GM18505 (cell line): Measurements from ENCODE around the gene MICAL3.
"Not testable (repeated sequence)": the region's sequence is repeated elsewhere in the genome, so short reads cannot be mapped to it uniquely, and the experiment has no call there.

Experiments used
- ATAC-seq: cut with Tn5 transposase; IDR thresholded peaks from one replicate; pipeline ENCODE4 v1.9.1; 2021; ENCODE audit not compliant: unreplicated experiment
- POLR2A ChIP-seq: IDR thresholded peaks from 4 replicates; pipeline ENCODE4 v1.6.1; 2011; ENCODE audit warnings: borderline replicate concordance; ENCODE audit not compliant: insufficient read depth, insufficient read length; ENCODE audit errors: extremely low read depth

MICAL3 gene

GRCh38 chr22:17774206-17774925 is 250.0 kb downstream of the MICAL3 start, which contains the start of gene BID:
Gene BID, minus strand, starts transcription at chr22:17774469. Its CDS starts 24,353 bp downstream, at chr22:17750116.
- peak; percentile 36 for ATAC-seq
- peak; percentile 40 for TF ChIP-seq POLR2A

DNA sequence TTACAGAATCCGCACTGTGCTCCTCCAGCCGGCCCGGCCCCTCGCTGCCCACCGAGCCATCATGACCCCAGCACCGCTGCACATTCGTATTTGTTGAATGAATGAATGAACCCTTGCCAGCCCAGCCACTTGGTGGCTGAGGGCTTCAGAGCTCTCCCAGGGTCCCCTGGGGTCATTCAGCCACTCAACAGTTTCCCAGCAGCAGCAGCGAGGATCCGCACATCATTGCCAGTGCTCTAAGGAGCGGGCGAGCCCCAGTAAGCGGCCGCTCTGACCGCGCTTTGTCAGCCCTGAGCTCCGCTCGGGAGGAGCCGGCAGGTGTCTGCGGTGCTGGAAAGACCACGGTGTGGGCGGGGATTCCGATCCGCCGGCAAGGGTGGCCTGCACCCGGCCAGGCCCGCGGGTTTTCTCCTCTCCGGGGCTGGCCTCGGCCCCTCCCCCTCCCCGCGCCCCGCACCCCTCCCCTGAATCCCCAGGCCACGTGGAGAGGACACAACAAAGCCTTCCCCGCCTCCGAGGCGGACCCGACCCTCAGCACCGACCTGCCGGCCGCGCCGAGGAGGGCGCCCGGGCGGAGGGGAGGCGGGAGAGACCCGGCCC is 250.7 kb downstream of the MICAL3 start:
- peak; percentile 38 for TF ChIP-seq POLR2A
- peak; percentile 35 for ATAC-seq

- TF ChIP-seq POLR2A = no peak
- ATAC-seq = no peak
These were observed 251.3 kb downstream of the MICAL3 start for GRCh38 chr22:17772958-17773605.

DNA sequence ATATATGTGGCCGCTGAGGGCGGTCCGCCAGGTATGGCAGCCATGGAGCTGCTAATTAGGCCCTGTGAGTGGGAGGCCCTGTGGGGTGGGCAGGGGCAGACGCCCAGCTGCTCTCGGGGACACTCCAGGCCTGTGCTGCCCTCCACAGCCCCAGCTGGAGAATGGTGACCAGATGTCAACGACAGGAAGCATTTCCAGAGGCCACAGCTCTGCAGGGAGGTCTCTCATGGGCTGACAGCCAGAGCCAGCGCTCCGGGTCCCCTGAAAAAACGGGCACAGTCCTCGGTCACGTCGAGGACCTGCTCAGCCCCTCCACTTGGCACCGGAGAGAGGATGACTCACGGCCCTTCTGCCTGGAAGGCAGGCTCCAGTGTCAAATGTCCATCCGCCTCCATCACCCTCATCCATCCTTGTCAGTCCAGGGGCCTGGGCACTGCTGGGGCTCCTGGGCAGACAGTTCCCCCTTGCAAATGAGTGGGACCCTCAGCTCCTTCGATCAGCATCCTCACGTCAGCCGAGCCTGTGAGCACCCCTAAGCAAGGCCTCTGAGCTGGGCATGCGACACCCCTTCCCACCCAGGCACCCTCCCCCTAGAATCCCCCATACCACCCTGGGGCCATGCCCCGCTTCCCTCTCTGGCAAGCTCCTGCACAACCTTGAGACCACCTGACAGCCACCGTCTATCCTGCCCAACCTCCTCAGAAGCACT is 252.0 kb downstream of the MICAL3 start:
- ATAC-seq = no peak
- TF ChIP-seq POLR2A = no peak

- ATAC-seq = no peak
- no peak for TF ChIP-seq POLR2A
These were observed 253.9 kb downstream of the MICAL3 start for GRCh38 chr22:17770180-17771077.

GRCh38 chr22:17769716-17770082 is 254.7 kb downstream of the MICAL3 start:
- no peak for ATAC-seq

GRCh38 chr22:17769013-17769715 is 255.2 kb downstream of the MICAL3 start:
- no peak for ATAC-seq

More at GRCh38 chr22:17769716-17770082, 254.7 kb downstream of the MICAL3 start:
- TF ChIP-seq POLR2A = no peak

DNA sequence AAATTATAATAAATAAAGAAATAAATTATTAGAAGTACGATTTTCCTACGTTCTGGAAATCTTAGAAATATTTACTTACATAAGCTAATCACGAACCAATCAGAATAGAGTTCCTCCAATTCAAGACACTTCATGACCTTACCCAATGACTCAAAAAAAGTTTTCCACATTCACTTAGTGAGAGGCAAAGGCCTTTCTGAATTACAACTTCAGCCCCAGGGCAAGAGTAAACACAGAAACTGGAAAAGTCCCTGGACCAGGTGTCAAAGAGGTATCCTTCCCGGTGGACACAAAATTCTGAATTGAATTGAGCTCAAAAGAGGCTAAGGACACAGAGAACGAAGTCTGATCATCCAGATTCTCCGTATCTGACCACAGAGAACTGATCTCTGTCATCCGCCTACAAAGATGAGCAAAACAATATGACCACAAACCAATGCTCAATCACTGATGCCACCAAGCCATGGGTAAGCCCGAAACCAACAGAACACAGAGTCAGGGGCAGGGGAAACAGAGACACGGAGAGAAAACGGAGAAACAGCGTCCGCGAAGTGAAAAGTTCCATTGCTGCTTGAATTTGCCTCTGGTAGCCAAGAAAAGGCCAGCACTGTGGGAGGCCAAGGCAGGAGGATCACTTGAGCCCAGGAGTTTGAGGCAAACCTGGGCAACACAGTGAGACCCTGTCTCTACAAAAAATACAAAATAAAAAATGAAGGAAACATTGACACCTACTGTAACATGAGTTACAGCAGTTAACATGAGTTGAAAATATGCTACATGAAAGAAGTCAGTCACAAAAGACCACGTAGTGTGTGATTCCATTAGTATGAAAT is 256.9 kb downstream of the MICAL3 start:
- ATAC-seq = no peak
- no peak for TF ChIP-seq POLR2A

More at GRCh38 chr22:17769013-17769715, 255.2 kb downstream of the MICAL3 start:
- TF ChIP-seq POLR2A = no peak

- ATAC-seq = not testable (repeated sequence)
These were observed 259.5 kb downstream of the MICAL3 start for GRCh38 chr22:17764852-17765251.

GRCh38 chr22:17764036-17764435 is 260.3 kb downstream of the MICAL3 start:
- ATAC-seq = no peak
- no peak for TF ChIP-seq POLR2A

GRCh38 chr22:17763442-17763841 is 260.9 kb downstream of the MICAL3 start:
- ATAC-seq = not testable (repeated sequence)
